Vagina (tissue), 2 donors: Measurements from ENCODE around the gene NT5C1B.

Experiments
- POLR2A ChIP-seq, 2 donors: fragments of 450-650 bp; IDR thresholded peaks; one replicate each; pipeline ENCODE4 v1.6.1; 2017; ENCODE audit warnings: antibody characterized with exemption in 2 of 2, mild to moderate bottlenecking in 2 of 2, moderate library complexity in 2 of 2
- TF ChIP-seq, protein P1 (sequence below), 3 experiments: fragments of 450-650 bp in 2 of 3; fragments of 200-600 bp in 1 of 3; sonication (generic) in 1 of 3; IDR thresholded peaks; one replicate each; pipeline ENCODE4 v1.5.1; 2017 to 2019; ENCODE audit warnings: antibody characterized with exemption in 3 of 3, mild to moderate bottlenecking in 2 of 3, moderate library complexity in 2 of 3

DNA sequence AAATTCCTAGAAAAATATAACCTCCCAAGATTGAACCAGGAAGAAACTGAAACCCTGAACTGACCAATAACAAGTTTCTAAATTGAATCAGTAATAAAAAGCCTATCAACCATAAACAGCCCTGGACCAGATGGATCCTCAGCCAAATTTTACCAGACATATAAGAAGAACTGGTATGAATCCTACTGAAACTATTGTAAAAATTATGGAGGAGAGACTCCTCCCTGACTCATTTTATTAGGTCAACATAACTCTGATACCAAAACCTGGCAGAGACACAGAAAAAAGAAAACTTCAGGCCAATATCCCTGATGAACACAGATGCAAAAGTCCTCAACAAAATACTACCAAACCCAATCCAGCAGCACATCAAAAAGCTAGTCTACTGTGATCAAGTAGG, 11.3 kb downstream of the NT5C1B start:
- TF ChIP-seq, protein P1, sequence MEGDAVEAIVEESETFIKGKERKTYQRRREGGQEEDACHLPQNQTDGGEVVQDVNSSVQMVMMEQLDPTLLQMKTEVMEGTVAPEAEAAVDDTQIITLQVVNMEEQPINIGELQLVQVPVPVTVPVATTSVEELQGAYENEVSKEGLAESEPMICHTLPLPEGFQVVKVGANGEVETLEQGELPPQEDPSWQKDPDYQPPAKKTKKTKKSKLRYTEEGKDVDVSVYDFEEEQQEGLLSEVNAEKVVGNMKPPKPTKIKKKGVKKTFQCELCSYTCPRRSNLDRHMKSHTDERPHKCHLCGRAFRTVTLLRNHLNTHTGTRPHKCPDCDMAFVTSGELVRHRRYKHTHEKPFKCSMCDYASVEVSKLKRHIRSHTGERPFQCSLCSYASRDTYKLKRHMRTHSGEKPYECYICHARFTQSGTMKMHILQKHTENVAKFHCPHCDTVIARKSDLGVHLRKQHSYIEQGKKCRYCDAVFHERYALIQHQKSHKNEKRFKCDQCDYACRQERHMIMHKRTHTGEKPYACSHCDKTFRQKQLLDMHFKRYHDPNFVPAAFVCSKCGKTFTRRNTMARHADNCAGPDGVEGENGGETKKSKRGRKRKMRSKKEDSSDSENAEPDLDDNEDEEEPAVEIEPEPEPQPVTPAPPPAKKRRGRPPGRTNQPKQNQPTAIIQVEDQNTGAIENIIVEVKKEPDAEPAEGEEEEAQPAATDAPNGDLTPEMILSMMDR (IDR thresholded peaks at IDR 0.05), result no peak
- no peak for TF ChIP-seq POLR2A (IDR thresholded peaks at IDR 0.05)
